GM23338 (cell line): ENCODE data around the gene SGSM1. TPM values are rescaled to one million over a fixed set of nuclear protein-coding genes. Genes with fewer than 3 reads are reported as not detected.

Source experiments
- ATAC-seq: fragments of 200-7000 bp; cut with Tn5 transposase; 3 replicates; pipeline ENCODE4 v1.9.1; 2020
- DNase-seq: peaks from one replicate; pipeline ENCODE4 v3.0.0-alpha.2; 2015; ENCODE audit warnings: low spot score
- H2AFZ ChIP-seq: fragments of 200-600 bp; sonication (generic); 2 replicates; pipeline ENCODE4 v1.8.0; 2016; ENCODE audit warnings: antibody characterized with exemption, mild to moderate bottlenecking, moderate library complexity
- H3F3A ChIP-seq: fragments of 200-600 bp; sonication (generic); replicated peaks from 2 replicates; pipeline ENCODE4 v1.8.0; 2017; ENCODE audit warnings: antibody characterized with exemption, mixed run types, low read depth
- H3K27ac ChIP-seq: fragments of 200-600 bp; sonication (generic); 2 replicates; pipeline ENCODE4 v1.6.1; 2016; ENCODE audit warnings: low read depth
- H3K27me3 ChIP-seq: fragments of 200-600 bp; sonication (generic); 2 replicates; pipeline ENCODE4 v1.8.0; 2016; ENCODE audit warnings: mild to moderate bottlenecking, mixed run types, moderate library complexity; ENCODE audit not compliant: insufficient read depth
- H3K36me3 ChIP-seq: fragments of 200-600 bp; sonication (generic); 2 replicates; pipeline ENCODE4 v1.8.0; 2016; ENCODE audit warnings: mild to moderate bottlenecking; ENCODE audit not compliant: insufficient read depth
- H3K4me1 ChIP-seq: fragments of 200-600 bp; sonication (generic); 2 replicates; pipeline ENCODE4 v1.8.0; 2016; ENCODE audit warnings: mild to moderate bottlenecking, moderate library complexity; ENCODE audit not compliant: insufficient read depth
- H3K4me2 ChIP-seq: fragments of 200-600 bp; sonication (generic); 2 replicates; pipeline ENCODE4 v1.7.1; 2017; ENCODE audit warnings: mixed run types
- H3K4me3 ChIP-seq: fragments of 200-600 bp; sonication (generic); 2 replicates; pipeline ENCODE4 v1.6.1; 2016; ENCODE audit warnings: mixed run types
- H3K79me2 ChIP-seq: fragments of 200-600 bp; sonication (generic); replicated peaks from 2 replicates; pipeline ENCODE4 v1.8.0; 2017; ENCODE audit warnings: mild to moderate bottlenecking; ENCODE audit not compliant: insufficient read depth
- H3K9me2 ChIP-seq: fragments of 200-600 bp; sonication (generic); 2 replicates; pipeline ENCODE4 v1.8.0; 2017; ENCODE audit not compliant: insufficient read depth
- H4K20me1 ChIP-seq: fragments of 200-600 bp; sonication (generic); replicated peaks from 2 replicates; pipeline ENCODE4 v1.8.0; 2017; ENCODE audit warnings: mild to moderate bottlenecking; ENCODE audit not compliant: insufficient read depth
- H3K27ac Mint-ChIP-seq: 2 replicates; pipeline ENCODE4 v1.8.0; 2020; ENCODE audit warnings: inconsistent platforms, mild to moderate bottlenecking, moderate library complexity, mixed read lengths
- H3K27me3 Mint-ChIP-seq: 3 replicates; pipeline ENCODE4 v1.8.0; 2022; ENCODE audit warnings: low read depth, mild to moderate bottlenecking, moderate library complexity, mixed read lengths, inconsistent platforms; ENCODE audit not compliant: insufficient read depth, poor library complexity
- H3K36me3 Mint-ChIP-seq: 3 replicates; pipeline ENCODE4 v1.8.0; 2021; ENCODE audit warnings: low read depth, mild to moderate bottlenecking, inconsistent platforms, moderate library complexity, mixed read lengths
- H3K4me1 Mint-ChIP-seq: 3 replicates; pipeline ENCODE4 v1.8.0; 2020; ENCODE audit warnings: mild to moderate bottlenecking, inconsistent platforms, mixed read lengths
- H3K4me3 Mint-ChIP-seq: 3 replicates; pipeline ENCODE4 v1.8.0; 2021; ENCODE audit warnings: moderate library complexity, mild to moderate bottlenecking, inconsistent platforms, mixed read lengths
- H3K9me3 Mint-ChIP-seq: 3 replicates; pipeline ENCODE4 v1.8.0; 2020; ENCODE audit warnings: moderate library complexity, mild to moderate bottlenecking, inconsistent platforms, mixed read lengths
- ETS1 ChIP-seq: IDR thresholded peaks from 2 replicates; pipeline ENCODE4 v1.6.1; 2016; ENCODE audit warnings: antibody characterized with exemption
- NANOG ChIP-seq: IDR thresholded peaks from 2 replicates; pipeline ENCODE4 v1.6.1; 2016; ENCODE audit warnings: antibody characterized with exemption, borderline replicate concordance
- POLR2AphosphoS5 ChIP-seq: IDR thresholded peaks from 2 replicates; pipeline ENCODE4 v1.6.1; 2016; ENCODE audit warnings: antibody characterized with exemption, low read depth
- STAT1 ChIP-seq: IDR thresholded peaks from one replicate; pipeline ENCODE4 v1.6.1; 2016; ENCODE audit warnings: antibody characterized with exemption; ENCODE audit not compliant: unreplicated experiment
- ZNF114 ChIP-seq: fragments of 250-450 bp; sonication (Bioruptor Pico); IDR thresholded peaks from 2 replicates; pipeline ENCODE4 v1.5.0; 2020; ENCODE audit warnings: mild to moderate bottlenecking, moderate library complexity
- ZNF462 ChIP-seq: fragments of 250-450 bp; sonication (Bioruptor Pico); IDR thresholded peaks from 2 replicates; pipeline ENCODE4 v1.5.0; 2020; ENCODE audit warnings: mild to moderate bottlenecking, moderate library complexity
- polyA plus RNA-seq: library from polyadenylated mRNA; unstranded; fragments of >200 nt; fragmentation: Nextera tagmentation; extraction: Ambion mirVana; gene quantifications from 2 replicates; pipeline ENCODE4 v1.2.1, GENCODE V29; 2016
- total RNA-seq: library from RNA; depleted of rRNA; stranded (reverse); fragments of >200 nt; shearing (Covaris generic); gene quantifications from 2 replicates; pipeline ENCODE4 v1.2.3, GENCODE V29; 2014

SGSM1 gene
- total and polyA plus RNA-seq, 2 experiments from 2014 or later, result 4.7 to 5.4 TPM

- TF ChIP-seq ZNF462 (CRISPR knock-in tag) (no peak), ETS1 (no peak), ZNF114 (CRISPR knock-in tag) (no peak), NANOG (no peak)
Observed at GRCh38 chr22:24901448-24901847, 95.4 kb downstream of the SGSM1 start (continued).

GRCh38 chr22:24905909-24906308 lies 99.9 kb downstream of the SGSM1 start:
- no peaks in the 10 kb centered on the region for H3K9me2 ChIP-seq
- no peaks in the 10 kb centered on the region for H3F3A ChIP-seq
- no peak for ATAC-seq
- TF ChIP-seq ETS1 (no peak), POLR2AphosphoS5 (no peak), ZNF462 (CRISPR knock-in tag) (no peak), STAT1 (no peak), NANOG (no peak)

More at GRCh38 chr22:24905909-24906308, 99.9 kb downstream of the SGSM1 start:
- DNase-seq, result no peak
- Mint-ChIP-seq H3K36me3 (peaks cover 41% of the 10 kb centered on the region), H3K27ac (no peak overlapping the region), H3K27me3 (peaks cover 2% of the 10 kb centered on the region), H3K4me1 (no peaks in the 10 kb centered on the region; the same call in 2 of the 3 replicates), H3K9me3 (peaks cover 23% of the 10 kb centered on the region; the same call in 2 of the 3 replicates), H3K4me3 (no peak overlapping the region)
- Histone ChIP-seq H3K4me1 (no peaks in the 10 kb centered on the region; the same call in 1 of the 2 replicates), H3K79me2 (no peaks in the 10 kb centered on the region), H3K4me2 (no peak overlapping the region), H3K27me3 (no peaks in the 10 kb centered on the region), H2AFZ (no peak overlapping the region), H4K20me1 (no peaks in the 10 kb centered on the region), H3K27ac (no peak overlapping the region), H3K36me3 (no peaks in the 10 kb centered on the region; the same call in 1 of the 2 replicates), H3K4me3 (no peak overlapping the region)
